Muscle of leg (tissue), 11 donors: ENCODE measurements around the gene PEX5L. TPM values are rescaled to one million over a fixed set of nuclear protein-coding genes. Genes with fewer than 3 reads are reported as not detected.

ENCODE experiments used
- DNase-seq: peaks from one replicate; pipeline ENCODE4 v3.0.0; 2013
- H3K27ac ChIP-seq: one replicate; pipeline ENCODE4 v1.5.1; 2013; ENCODE audit warnings: mild to moderate bottlenecking, low read length, control low read depth
- H3K27me3 ChIP-seq: one replicate; pipeline ENCODE4 v1.6.1; 2013; ENCODE audit warnings: low read length; ENCODE audit not compliant: control insufficient read depth, insufficient read depth
- H3K36me3 ChIP-seq: one replicate; pipeline ENCODE4 v1.6.1; 2013; ENCODE audit warnings: low read length; ENCODE audit not compliant: control insufficient read depth, insufficient read depth
- H3K4me1 ChIP-seq: one replicate; pipeline ENCODE4 v1.6.1; 2013; ENCODE audit warnings: low read length; ENCODE audit not compliant: control insufficient read depth, insufficient read depth
- H3K4me3 ChIP-seq: one replicate; pipeline ENCODE4 v1.5.1; 2013; ENCODE audit warnings: low read length, control low read depth
- H3K9me3 ChIP-seq: replicated peaks from 2 replicates; pipeline ENCODE4 v1.6.1; 2013; ENCODE audit warnings: low read depth, low read length; ENCODE audit not compliant: control insufficient read depth
- WGBS: methylation state at CpG from one replicate; pipeline ENCODE4 v1.1.5; 2013; ENCODE audit warnings: missing lambda C conversion rate; ENCODE audit not compliant: insufficient coverage; 5-methylcytosine and 5-hydroxymethylcytosine counted together
- polyA plus RNA-seq, 8 donors: library from polyadenylated mRNA; unstranded; fragments of 120-200 nt; gene quantifications; one replicate each; pipeline versions ENCODE4 v1.2.1 to v1.2.3, GENCODE V29; 2013; ENCODE audit warnings: inconsistent platforms in 1 of 8, low replicate concordance in 1 of 8; ENCODE audit not compliant: insufficient read length in 8 of 8, insufficient read depth in 1 of 8
- total RNA-seq: library from RNA; stranded (reverse); fragments of 120-200 nt; gene quantifications from one replicate; pipeline ENCODE4 v1.2.4, GENCODE V29; 2013

PEX5L gene
- total and polyA plus RNA-seq, 9 donors: 0.06 to 0.32 (median 0.18) TPM; not detected in 1

GRCh38 chr3:179949412-179949811, 87.3 kb downstream of the PEX5L start:
- no peak overlapping the region for H3K4me3 ChIP-seq
- H3K4me1 ChIP-seq: no peaks in the 10 kb centered on the region
- no CpG with 5 or more reads among the region's 1 CpG for WGBS
- no peaks in the 10 kb centered on the region for H3K27me3 ChIP-seq
- H3K9me3 ChIP-seq: no peaks in the 10 kb centered on the region
- H3K36me3 ChIP-seq: no peaks in the 10 kb centered on the region
- H3K27ac ChIP-seq: no peak overlapping the region
- DNase-seq: no peak

DNA sequence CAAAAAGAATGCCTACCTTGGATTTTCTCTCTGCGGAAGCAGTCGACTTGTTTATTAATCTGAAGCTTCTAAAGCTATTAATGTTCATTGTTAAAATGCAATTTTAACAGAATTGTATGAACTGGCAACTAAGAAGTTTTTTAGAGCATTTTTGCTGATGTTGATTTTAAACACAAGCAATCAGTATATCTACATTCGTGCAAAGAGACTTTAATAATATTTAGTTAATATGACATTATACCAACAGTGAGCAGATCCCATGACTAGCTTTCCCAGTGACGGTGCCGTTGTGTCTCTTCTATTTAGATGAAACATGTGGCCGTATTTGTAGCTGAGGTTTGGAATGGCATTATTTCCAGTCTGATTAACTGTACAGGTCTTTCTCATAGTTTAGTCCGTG, 88.0 kb downstream of the PEX5L start:
- no peaks in the 10 kb centered on the region for H3K9me3 ChIP-seq
- H3K27me3 ChIP-seq: no peaks in the 10 kb centered on the region
- H3K4me3 ChIP-seq: no peak overlapping the region
- H3K36me3 ChIP-seq: no peaks in the 10 kb centered on the region
- H3K4me1 ChIP-seq: no peaks in the 10 kb centered on the region
- no CpG with 5 or more reads among the region's 7 CpGs for WGBS
- DNase-seq: no peak
- no peak overlapping the region for H3K27ac ChIP-seq

GRCh38 chr3:179945569-179945968, 91.2 kb downstream of the PEX5L start:
- no peaks in the 10 kb centered on the region for H3K9me3 ChIP-seq
- peaks cover 3% of the 10 kb centered on the region for H3K27me3 ChIP-seq
- H3K36me3 ChIP-seq: no peaks in the 10 kb centered on the region
- no peak overlapping the region for H3K4me3 ChIP-seq
- H3K27ac ChIP-seq: no peak overlapping the region
- no peak for DNase-seq
- no CpG with 5 or more reads among the region's 7 CpGs for WGBS
- peaks cover 2% of the 10 kb centered on the region for H3K4me1 ChIP-seq

DNA sequence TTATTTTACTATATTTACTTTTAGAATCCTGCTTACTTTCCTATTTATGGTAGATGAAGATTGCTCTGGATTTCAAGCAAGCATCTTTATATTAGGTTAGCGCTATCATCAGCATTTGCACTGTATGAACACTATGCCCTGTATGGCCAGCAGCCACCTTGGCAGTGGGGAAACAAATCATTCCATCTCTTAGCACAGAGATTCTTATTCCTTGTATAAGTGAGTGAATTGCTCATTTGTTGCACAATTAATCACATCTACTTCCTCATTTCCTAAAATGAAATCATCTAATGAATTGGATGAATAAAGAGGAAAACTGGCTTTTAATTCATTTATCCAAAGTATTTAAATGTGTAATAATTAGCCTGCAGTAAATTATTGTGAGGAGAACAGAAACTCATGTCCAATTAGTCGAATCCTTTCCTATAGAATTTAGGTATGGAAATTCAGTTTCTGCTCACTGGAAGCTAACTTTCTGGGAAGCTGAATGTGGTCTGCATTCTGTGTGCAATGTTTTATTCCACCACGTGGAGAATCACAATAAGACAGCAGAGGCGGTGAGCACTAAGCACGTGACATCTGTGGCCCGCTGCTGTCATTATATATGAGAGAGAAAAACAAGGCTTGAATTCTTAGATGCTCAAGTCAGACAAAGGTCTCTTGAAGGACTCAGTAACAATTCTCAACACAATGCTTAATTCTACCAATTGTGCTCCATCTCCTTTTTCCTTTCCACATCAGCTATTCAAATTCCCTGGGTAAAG, 93.4 kb downstream of the PEX5L start:
- Histone ChIP-seq H3K27ac (no peak overlapping the region), H3K4me1 (peaks cover 2% of the 10 kb centered on the region), H3K27me3 (peaks cover 3% of the 10 kb centered on the region), H3K4me3 (no peak overlapping the region), H3K36me3 (no peaks in the 10 kb centered on the region), H3K9me3 (no peaks in the 10 kb centered on the region)
- peak; percentile 16 for DNase-seq
- WGBS: 45% methylated on average over 5 of the region's 6 CpGs

DNA sequence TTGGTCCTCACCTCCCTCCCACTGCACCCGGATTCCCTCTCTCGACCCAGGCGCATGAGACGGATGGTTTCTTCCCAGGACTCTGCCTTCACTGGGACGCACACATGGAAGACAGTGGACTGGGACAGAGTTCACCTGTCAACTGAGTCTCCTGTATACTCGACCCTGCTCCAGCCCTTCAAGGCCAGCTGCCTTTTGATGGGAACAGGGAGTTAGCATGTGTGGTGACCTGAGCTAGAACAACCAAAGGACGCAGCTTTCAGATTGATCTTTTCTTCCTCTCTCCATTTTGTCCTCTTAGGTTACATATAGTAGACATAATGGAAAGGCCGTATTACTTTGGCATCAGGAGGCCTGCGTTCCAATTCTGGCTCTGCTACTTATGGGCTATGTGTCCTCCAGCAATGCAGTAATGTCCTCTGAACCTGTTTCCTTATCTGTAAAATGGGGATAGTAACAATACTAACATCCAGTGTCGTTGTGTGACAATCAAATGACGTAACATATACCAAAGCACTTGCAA, 94.1 kb downstream of the PEX5L start:
- no peak for DNase-seq
- no CpG with 5 or more reads among the region's 11 CpGs for WGBS
- no peaks in the 10 kb centered on the region for H3K9me3 ChIP-seq
- peak overlapping the region; percentile 11 for H3K4me3 ChIP-seq
- no peak overlapping the region for H3K27ac ChIP-seq
- peaks cover 2% of the 10 kb centered on the region for H3K4me1 ChIP-seq
- peaks cover 3% of the 10 kb centered on the region for H3K27me3 ChIP-seq
- H3K36me3 ChIP-seq: no peaks in the 10 kb centered on the region

DNA sequence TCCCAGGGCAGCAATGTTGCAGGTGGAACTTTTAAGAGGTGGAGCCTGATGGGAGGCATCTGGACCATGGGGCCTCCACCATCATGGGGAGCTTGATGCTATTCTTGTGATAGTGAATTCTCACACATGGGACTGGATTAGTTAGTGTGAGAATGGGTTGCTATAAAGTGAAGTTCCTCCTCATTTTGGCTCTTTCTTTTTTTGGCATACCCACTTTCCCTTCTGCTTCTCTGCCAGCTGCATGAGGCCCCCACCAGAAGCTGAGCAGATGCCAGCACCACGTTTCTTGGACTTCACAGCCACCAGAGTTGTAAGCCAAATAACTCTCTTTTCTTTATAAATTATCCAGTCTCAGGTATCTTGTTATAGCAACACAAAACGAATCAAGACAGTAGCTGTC, 101.0 kb downstream of the PEX5L start:
- DNase-seq: no peak

GRCh38 chr3:179933914-179934313, 102.8 kb downstream of the PEX5L start:
- WGBS: 71% methylated on average over 4 of the region's 4 CpGs

More for the DNA sequence above, 101.0 kb downstream of the PEX5L start:
- Histone ChIP-seq H3K9me3 (no peaks in the 10 kb centered on the region), H3K27me3 (no peaks in the 10 kb centered on the region), H3K4me1 (no peaks in the 10 kb centered on the region), H3K4me3 (no peak overlapping the region), H3K27ac (no peak overlapping the region), H3K36me3 (no peaks in the 10 kb centered on the region)
- 40% methylated on average over 1 of the region's 2 CpGs for WGBS

GRCh38 chr3:179933080-179933479, 103.7 kb downstream of the PEX5L start:
- H3K27ac ChIP-seq: no peak overlapping the region
- 37% methylated on average over 2 of the region's 4 CpGs for WGBS
- no peaks in the 10 kb centered on the region for H3K9me3 ChIP-seq
- H3K36me3 ChIP-seq: no peaks in the 10 kb centered on the region
- no peaks in the 10 kb centered on the region for H3K4me1 ChIP-seq
- no peak overlapping the region for H3K4me3 ChIP-seq
- no peaks in the 10 kb centered on the region for H3K27me3 ChIP-seq
- DNase-seq: peak; percentile 54

More at GRCh38 chr3:179933914-179934313, 102.8 kb downstream of the PEX5L start:
- H3K9me3 ChIP-seq: no peaks in the 10 kb centered on the region
- DNase-seq: no peak
- no peaks in the 10 kb centered on the region for H3K27me3 ChIP-seq
- no peaks in the 10 kb centered on the region for H3K4me1 ChIP-seq
- no peak overlapping the region for H3K27ac ChIP-seq
- no peaks in the 10 kb centered on the region for H3K36me3 ChIP-seq
- H3K4me3 ChIP-seq: no peak overlapping the region

- Histone ChIP-seq H3K27ac (no peak overlapping the region), H3K9me3 (no peaks in the 10 kb centered on the region), H3K4me3 (no peak overlapping the region), H3K4me1 (no peaks in the 10 kb centered on the region), H3K27me3 (no peaks in the 10 kb centered on the region), H3K36me3 (no peaks in the 10 kb centered on the region)
- no CpG with 5 or more reads among the region's 1 CpG for WGBS
- DNase-seq: no peak
Observed at GRCh38 chr3:179932674-179933073, 104.1 kb downstream of the PEX5L start.

- whole genome bisulfite sequencing: no CpG with 5 or more reads among the region's 1 CpG
- Histone ChIP-seq H3K27me3 (no peaks in the 10 kb centered on the region), H3K9me3 (no peaks in the 10 kb centered on the region), H3K27ac (no peak overlapping the region), H3K4me1 (no peaks in the 10 kb centered on the region), H3K36me3 (no peaks in the 10 kb centered on the region), H3K4me3 (no peak overlapping the region)
- DNase-seq: peak; percentile 69
Observed at GRCh38 chr3:179929091-179929529, 107.6 kb downstream of the PEX5L start.
